WTC11 (cell line): Measurements from ENCODE around the gene WASF3.

ENCODE experiments used
- MXD4 ChIP-seq: fragments of 250-450 bp; sonication (Bioruptor Pico); IDR thresholded peaks from 2 replicates; pipeline ENCODE4 v1.8.0; 2021; ENCODE audit warnings: mild to moderate bottlenecking, moderate library complexity, borderline replicate concordance
- SMAD3 ChIP-seq: sonication (generic); formaldehyde crosslinking; IDR thresholded peaks from 2 replicates; pipeline ENCODE4 v1.8.0; 2022; ENCODE audit warnings: missing genetic modification reagents, mild to moderate bottlenecking, borderline replicate concordance
- ZNF138 ChIP-seq: sonication (generic); formaldehyde crosslinking; conservative IDR thresholded peaks from 2 replicates; pipeline ENCODE4 v1.8.1; 2022; ENCODE audit warnings: mild to moderate bottlenecking, moderate library complexity, missing genetic modification reagents
- ZNF416 ChIP-seq: fragments of 250-450 bp; sonication (Bioruptor Pico); IDR thresholded peaks from 2 replicates; pipeline ENCODE4 v1.9.0; 2021; ENCODE audit warnings: mild to moderate bottlenecking, inconsistent platforms
- TF ChIP-seq, protein P1 (sequence below): sonication (generic); formaldehyde crosslinking; conservative IDR thresholded peaks from 2 replicates; pipeline ENCODE4 v1.8.1; 2023; ENCODE audit warnings: mild to moderate bottlenecking, low read depth, missing genetic modification reagents, moderate library complexity
- TF ChIP-seq, protein P2 (sequence below): sonication (generic); formaldehyde crosslinking; IDR thresholded peaks from 2 replicates; pipeline ENCODE4 v1.8.1; 2023; ENCODE audit warnings: mild to moderate bottlenecking, moderate library complexity, missing genetic modification reagents
- TF ChIP-seq, protein P3 (sequence below): fragments of 200-600 bp; IDR thresholded peaks from 2 replicates; pipeline ENCODE4 v1.8.0; 2022; ENCODE audit warnings: antibody characterized with exemption

DNA sequence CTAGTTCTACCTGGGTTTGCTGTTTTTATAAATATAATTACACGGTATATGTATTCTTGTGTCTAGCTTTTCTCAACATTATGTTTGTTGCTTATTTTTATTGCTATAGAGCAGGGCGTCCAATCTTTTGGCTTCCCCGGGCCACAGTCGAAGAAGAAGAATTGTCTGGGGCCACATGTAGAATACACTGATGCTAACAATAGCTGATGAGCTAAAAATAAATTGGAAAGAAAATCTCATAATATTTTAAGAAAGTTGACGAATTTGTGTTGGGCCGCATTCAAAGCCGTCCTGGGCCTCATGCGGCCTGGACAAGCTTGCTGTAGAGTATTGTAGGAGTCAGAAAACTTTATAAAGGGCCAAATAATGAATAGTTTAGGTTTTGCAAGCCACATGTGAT, 169.2 kb downstream of the WASF3 start:
- TF ChIP-seq, protein P1, sequence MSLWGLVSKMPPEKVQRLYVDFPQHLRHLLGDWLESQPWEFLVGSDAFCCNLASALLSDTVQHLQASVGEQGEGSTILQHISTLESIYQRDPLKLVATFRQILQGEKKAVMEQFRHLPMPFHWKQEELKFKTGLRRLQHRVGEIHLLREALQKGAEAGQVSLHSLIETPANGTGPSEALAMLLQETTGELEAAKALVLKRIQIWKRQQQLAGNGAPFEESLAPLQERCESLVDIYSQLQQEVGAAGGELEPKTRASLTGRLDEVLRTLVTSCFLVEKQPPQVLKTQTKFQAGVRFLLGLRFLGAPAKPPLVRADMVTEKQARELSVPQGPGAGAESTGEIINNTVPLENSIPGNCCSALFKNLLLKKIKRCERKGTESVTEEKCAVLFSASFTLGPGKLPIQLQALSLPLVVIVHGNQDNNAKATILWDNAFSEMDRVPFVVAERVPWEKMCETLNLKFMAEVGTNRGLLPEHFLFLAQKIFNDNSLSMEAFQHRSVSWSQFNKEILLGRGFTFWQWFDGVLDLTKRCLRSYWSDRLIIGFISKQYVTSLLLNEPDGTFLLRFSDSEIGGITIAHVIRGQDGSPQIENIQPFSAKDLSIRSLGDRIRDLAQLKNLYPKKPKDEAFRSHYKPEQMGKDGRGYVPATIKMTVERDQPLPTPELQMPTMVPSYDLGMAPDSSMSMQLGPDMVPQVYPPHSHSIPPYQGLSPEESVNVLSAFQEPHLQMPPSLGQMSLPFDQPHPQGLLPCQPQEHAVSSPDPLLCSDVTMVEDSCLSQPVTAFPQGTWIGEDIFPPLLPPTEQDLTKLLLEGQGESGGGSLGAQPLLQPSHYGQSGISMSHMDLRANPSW = no peak
- no peak for TF ChIP-seq ZNF416 (CRISPR knock-in tag)
- no peak for TF ChIP-seq MXD4 (CRISPR knock-in tag)
- TF ChIP-seq, protein P2, sequence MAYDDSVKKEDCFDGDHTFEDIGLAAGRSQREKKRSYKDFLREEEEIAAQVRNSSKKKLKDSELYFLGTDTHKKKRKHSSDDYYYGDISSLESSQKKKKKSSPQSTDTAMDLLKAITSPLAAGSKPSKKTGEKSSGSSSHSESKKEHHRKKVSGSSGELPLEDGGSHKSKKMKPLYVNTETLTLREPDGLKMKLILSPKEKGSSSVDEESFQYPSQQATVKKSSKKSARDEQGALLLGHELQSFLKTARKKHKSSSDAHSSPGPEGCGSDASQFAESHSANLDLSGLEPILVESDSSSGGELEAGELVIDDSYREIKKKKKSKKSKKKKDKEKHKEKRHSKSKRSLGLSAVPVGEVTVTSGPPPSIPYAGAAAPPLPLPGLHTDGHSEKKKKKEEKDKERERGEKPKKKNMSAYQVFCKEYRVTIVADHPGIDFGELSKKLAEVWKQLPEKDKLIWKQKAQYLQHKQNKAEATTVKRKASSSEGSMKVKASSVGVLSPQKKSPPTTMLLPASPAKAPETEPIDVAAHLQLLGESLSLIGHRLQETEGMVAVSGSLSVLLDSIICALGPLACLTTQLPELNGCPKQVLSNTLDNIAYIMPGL (CRISPR knock-in tag) = no peak
- TF ChIP-seq SMAD3 = no peak
- TF ChIP-seq, protein P3, sequence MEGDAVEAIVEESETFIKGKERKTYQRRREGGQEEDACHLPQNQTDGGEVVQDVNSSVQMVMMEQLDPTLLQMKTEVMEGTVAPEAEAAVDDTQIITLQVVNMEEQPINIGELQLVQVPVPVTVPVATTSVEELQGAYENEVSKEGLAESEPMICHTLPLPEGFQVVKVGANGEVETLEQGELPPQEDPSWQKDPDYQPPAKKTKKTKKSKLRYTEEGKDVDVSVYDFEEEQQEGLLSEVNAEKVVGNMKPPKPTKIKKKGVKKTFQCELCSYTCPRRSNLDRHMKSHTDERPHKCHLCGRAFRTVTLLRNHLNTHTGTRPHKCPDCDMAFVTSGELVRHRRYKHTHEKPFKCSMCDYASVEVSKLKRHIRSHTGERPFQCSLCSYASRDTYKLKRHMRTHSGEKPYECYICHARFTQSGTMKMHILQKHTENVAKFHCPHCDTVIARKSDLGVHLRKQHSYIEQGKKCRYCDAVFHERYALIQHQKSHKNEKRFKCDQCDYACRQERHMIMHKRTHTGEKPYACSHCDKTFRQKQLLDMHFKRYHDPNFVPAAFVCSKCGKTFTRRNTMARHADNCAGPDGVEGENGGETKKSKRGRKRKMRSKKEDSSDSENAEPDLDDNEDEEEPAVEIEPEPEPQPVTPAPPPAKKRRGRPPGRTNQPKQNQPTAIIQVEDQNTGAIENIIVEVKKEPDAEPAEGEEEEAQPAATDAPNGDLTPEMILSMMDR = no peak
- TF ChIP-seq ZNF138 = no peak
